GM23338 (cell line): Measurements from ENCODE around the gene PARL. TPM values are rescaled to one million over a fixed set of nuclear protein-coding genes. Genes with fewer than 3 reads are reported as not detected.

Experiments
- ATAC-seq: fragments of 200-7000 bp; cut with Tn5 transposase; 3 replicates; pipeline ENCODE4 v1.9.1; 2020
- DNase-seq: peaks from one replicate; pipeline ENCODE4 v3.0.0-alpha.2; 2015; ENCODE audit warnings: low spot score
- H2AFZ ChIP-seq: fragments of 200-600 bp; sonication (generic); 2 replicates; pipeline ENCODE4 v1.8.0; 2016; ENCODE audit warnings: antibody characterized with exemption, mild to moderate bottlenecking, moderate library complexity
- H3F3A ChIP-seq: fragments of 200-600 bp; sonication (generic); replicated peaks from 2 replicates; pipeline ENCODE4 v1.8.0; 2017; ENCODE audit warnings: antibody characterized with exemption, mixed run types, low read depth
- H3K27ac ChIP-seq: fragments of 200-600 bp; sonication (generic); 2 replicates; pipeline ENCODE4 v1.6.1; 2016; ENCODE audit warnings: low read depth
- H3K27me3 ChIP-seq: fragments of 200-600 bp; sonication (generic); 2 replicates; pipeline ENCODE4 v1.8.0; 2016; ENCODE audit warnings: mild to moderate bottlenecking, mixed run types, moderate library complexity; ENCODE audit not compliant: insufficient read depth
- H3K36me3 ChIP-seq: fragments of 200-600 bp; sonication (generic); 2 replicates; pipeline ENCODE4 v1.8.0; 2016; ENCODE audit warnings: mild to moderate bottlenecking; ENCODE audit not compliant: insufficient read depth
- H3K4me1 ChIP-seq: fragments of 200-600 bp; sonication (generic); 2 replicates; pipeline ENCODE4 v1.8.0; 2016; ENCODE audit warnings: mild to moderate bottlenecking, moderate library complexity; ENCODE audit not compliant: insufficient read depth
- H3K4me2 ChIP-seq: fragments of 200-600 bp; sonication (generic); 2 replicates; pipeline ENCODE4 v1.7.1; 2017; ENCODE audit warnings: mixed run types
- H3K4me3 ChIP-seq: fragments of 200-600 bp; sonication (generic); 2 replicates; pipeline ENCODE4 v1.6.1; 2016; ENCODE audit warnings: mixed run types
- H3K79me2 ChIP-seq: fragments of 200-600 bp; sonication (generic); replicated peaks from 2 replicates; pipeline ENCODE4 v1.8.0; 2017; ENCODE audit warnings: mild to moderate bottlenecking; ENCODE audit not compliant: insufficient read depth
- H3K9me2 ChIP-seq: fragments of 200-600 bp; sonication (generic); 2 replicates; pipeline ENCODE4 v1.8.0; 2017; ENCODE audit not compliant: insufficient read depth
- H4K20me1 ChIP-seq: fragments of 200-600 bp; sonication (generic); replicated peaks from 2 replicates; pipeline ENCODE4 v1.8.0; 2017; ENCODE audit warnings: mild to moderate bottlenecking; ENCODE audit not compliant: insufficient read depth
- H3K27ac Mint-ChIP-seq: 2 replicates; pipeline ENCODE4 v1.8.0; 2020; ENCODE audit warnings: inconsistent platforms, mild to moderate bottlenecking, moderate library complexity, mixed read lengths
- H3K27me3 Mint-ChIP-seq: 3 replicates; pipeline ENCODE4 v1.8.0; 2022; ENCODE audit warnings: low read depth, mild to moderate bottlenecking, moderate library complexity, mixed read lengths, inconsistent platforms; ENCODE audit not compliant: insufficient read depth, poor library complexity
- H3K36me3 Mint-ChIP-seq: 3 replicates; pipeline ENCODE4 v1.8.0; 2021; ENCODE audit warnings: low read depth, mild to moderate bottlenecking, inconsistent platforms, moderate library complexity, mixed read lengths
- H3K4me1 Mint-ChIP-seq: 3 replicates; pipeline ENCODE4 v1.8.0; 2020; ENCODE audit warnings: mild to moderate bottlenecking, inconsistent platforms, mixed read lengths
- H3K4me3 Mint-ChIP-seq: 3 replicates; pipeline ENCODE4 v1.8.0; 2021; ENCODE audit warnings: moderate library complexity, mild to moderate bottlenecking, inconsistent platforms, mixed read lengths
- H3K9me3 Mint-ChIP-seq: 3 replicates; pipeline ENCODE4 v1.8.0; 2020; ENCODE audit warnings: moderate library complexity, mild to moderate bottlenecking, inconsistent platforms, mixed read lengths
- CREB1 ChIP-seq: fragments of 250-450 bp; sonication (Bioruptor Pico); IDR thresholded peaks from 2 replicates; pipeline ENCODE4 v1.5.0; 2020; ENCODE audit warnings: low read depth, mild to moderate bottlenecking, moderate library complexity
- CTCF ChIP-seq, 2 experiments: fragments of 200-600 bp in 1 of 2; sonication (generic) in 1 of 2; conservative IDR thresholded peaks; 2 replicates each; pipeline versions ENCODE4 v1.5.1 to v1.6.1; 2016 to 2017; ENCODE audit warnings: antibody characterized with exemption in 2 of 2, low read depth in 2 of 2, mild to moderate bottlenecking in 2 of 2, moderate library complexity in 1 of 2
- ETS1 ChIP-seq: IDR thresholded peaks from 2 replicates; pipeline ENCODE4 v1.6.1; 2016; ENCODE audit warnings: antibody characterized with exemption
- EZH2 ChIP-seq: fragments of 200-600 bp; sonication (generic); IDR thresholded peaks from one replicate; pipeline ENCODE4 v1.8.0; 2017; ENCODE audit warnings: antibody characterized with exemption, mild to moderate bottlenecking, low read depth; ENCODE audit not compliant: unreplicated experiment
- EZH2phosphoT487 ChIP-seq: fragments of 200-600 bp; sonication (generic); IDR thresholded peaks from one replicate; pipeline ENCODE4 v1.8.1; 2018; ENCODE audit warnings: antibody characterized with exemption; ENCODE audit not compliant: unreplicated experiment
- JUNB ChIP-seq: IDR thresholded peaks from one replicate; pipeline ENCODE4 v1.6.1; 2016; ENCODE audit warnings: antibody characterized with exemption; ENCODE audit not compliant: unreplicated experiment
- NANOG ChIP-seq: IDR thresholded peaks from 2 replicates; pipeline ENCODE4 v1.6.1; 2016; ENCODE audit warnings: antibody characterized with exemption, borderline replicate concordance
- POLR2AphosphoS5 ChIP-seq: IDR thresholded peaks from 2 replicates; pipeline ENCODE4 v1.6.1; 2016; ENCODE audit warnings: antibody characterized with exemption, low read depth
- REST ChIP-seq: IDR thresholded peaks from one replicate; pipeline ENCODE4 v1.6.1; 2018; ENCODE audit warnings: antibody characterized with exemption; ENCODE audit not compliant: unreplicated experiment
- STAT1 ChIP-seq: IDR thresholded peaks from one replicate; pipeline ENCODE4 v1.6.1; 2016; ENCODE audit warnings: antibody characterized with exemption; ENCODE audit not compliant: unreplicated experiment
- ZNF114 ChIP-seq: fragments of 250-450 bp; sonication (Bioruptor Pico); IDR thresholded peaks from 2 replicates; pipeline ENCODE4 v1.5.0; 2020; ENCODE audit warnings: mild to moderate bottlenecking, moderate library complexity
- ZNF331 ChIP-seq: fragments of 250-450 bp; sonication (Bioruptor Pico); IDR thresholded peaks from 2 replicates; pipeline ENCODE4 v1.5.0; 2020; ENCODE audit warnings: low read depth, mild to moderate bottlenecking, moderate library complexity
- ZNF462 ChIP-seq: fragments of 250-450 bp; sonication (Bioruptor Pico); IDR thresholded peaks from 2 replicates; pipeline ENCODE4 v1.5.0; 2020; ENCODE audit warnings: mild to moderate bottlenecking, moderate library complexity
- polyA plus RNA-seq: library from polyadenylated mRNA; unstranded; fragments of >200 nt; fragmentation: Nextera tagmentation; extraction: Ambion mirVana; gene quantifications from 2 replicates; pipeline ENCODE4 v1.2.1, GENCODE V29; 2016
- total RNA-seq: library from RNA; depleted of rRNA; stranded (reverse); fragments of >200 nt; shearing (Covaris generic); gene quantifications from 2 replicates; pipeline ENCODE4 v1.2.3, GENCODE V29; 2014

The PARL gene
- total and polyA plus RNA-seq, 2 experiments from 2014 or later, result 67.5 to 78.7 TPM

GRCh38 chr3:183801601-183802000 is 83.1 kb downstream of the PARL start:
- Histone ChIP-seq H3F3A (no peaks in the 10 kb centered on the region), H4K20me1 (peaks cover 3% of the 10 kb centered on the region), H3K27ac (no peak overlapping the region), H3K27me3 (no peaks in the 10 kb centered on the region), H3K4me1 (no peaks in the 10 kb centered on the region), H2AFZ (no peak overlapping the region), H3K79me2 (no peaks in the 10 kb centered on the region), H3K9me2 (no peaks in the 10 kb centered on the region), H3K36me3 (peaks cover 57% of the 10 kb centered on the region), H3K4me3 (no peak overlapping the region), H3K4me2 (no peak overlapping the region)
- TF ChIP-seq CTCF (conservative IDR thresholded peaks at IDR 0.05; ENCODE audit: low read depth in 2 of 2) (no peak), JUNB (no peak), CREB1 (CRISPR knock-in tag) (no peak), ETS1 (no peak), ZNF331 (CRISPR knock-in tag) (no peak), EZH2 (no peak), POLR2AphosphoS5 (no peak), ZNF114 (CRISPR knock-in tag) (no peak), NANOG (no peak), ZNF462 (CRISPR knock-in tag) (no peak), REST (no peak), STAT1 (no peak), EZH2phosphoT487 (no peak)
- H3K9me3 Mint-ChIP-seq, result no peaks in the 10 kb centered on the region; the same call in 2 of the 3 replicates
- no peak overlapping the region for H3K4me3 Mint-ChIP-seq
- H3K36me3 Mint-ChIP-seq, result peaks cover 82% of the 10 kb centered on the region
- peaks cover 7% of the 10 kb centered on the region for H3K27me3 Mint-ChIP-seq
- DNase-seq (no peak), ATAC-seq (no peak)
- H3K27ac Mint-ChIP-seq, result no peak overlapping the region
- H3K4me1 Mint-ChIP-seq, result no peaks in the 10 kb centered on the region
